ENCODE measurements around the gene RPTOR.

RPTOR gene

GRCh38 chr17:80822021-80822699 lies 277.5 kb downstream of the RPTOR start:
- DNase-seq: no peak

- DNase-seq: no peak
These were observed 278.2 kb downstream of the RPTOR start for GRCh38 chr17:80822700-80823410.

- DNase-seq: no peak
These were observed 280.2 kb downstream of the RPTOR start for GRCh38 chr17:80824549-80825470.

GRCh38 chr17:80825471-80826345 lies 281.1 kb downstream of the RPTOR start:
- no peak for DNase-seq

- DNase-seq: no peak
These were observed 281.8 kb downstream of the RPTOR start for GRCh38 chr17:80826346-80826954.

GRCh38 chr17:80826955-80827645 lies 282.5 kb downstream of the RPTOR start:
- DNase-seq: no peak

- DNase-seq: no peak
These were observed 283.3 kb downstream of the RPTOR start for GRCh38 chr17:80827646-80828643.

GRCh38 chr17:80829166-80829813 lies 284.7 kb downstream of the RPTOR start:
- no peak for DNase-seq

GRCh38 chr17:80830020-80830780 lies 285.6 kb downstream of the RPTOR start:
- no peak for DNase-seq

- no peak for DNase-seq
These were observed 286.9 kb downstream of the RPTOR start for GRCh38 chr17:80831491-80831890.

- DNase-seq: peak; percentile 72
These were observed 287.6 kb downstream of the RPTOR start for GRCh38 chr17:80832266-80832676.

- DNase-seq: peak; percentile 95
These were observed 288.4 kb downstream of the RPTOR start for GRCh38 chr17:80832888-80833583.

GRCh38 chr17:80833952-80834892 lies 289.6 kb downstream of the RPTOR start:
- peak; percentile 81 for DNase-seq

GRCh38 chr17:80834893-80835275 lies 290.2 kb downstream of the RPTOR start:
- no peak for DNase-seq

- no peak for DNase-seq
These were observed 291.4 kb downstream of the RPTOR start for GRCh38 chr17:80835816-80836657.

GRCh38 chr17:80836658-80836965 lies 292.0 kb downstream of the RPTOR start:
- DNase-seq: no peak
